Kidney tubule cell (primary cell): ENCODE results near the gene FCHSD2.

Experiments
- DNase-seq: peaks from one replicate; pipeline ENCODE4 v3.0.0-alpha.2; 2018; ENCODE audit warnings: low spot score

The FCHSD2 gene

DNA sequence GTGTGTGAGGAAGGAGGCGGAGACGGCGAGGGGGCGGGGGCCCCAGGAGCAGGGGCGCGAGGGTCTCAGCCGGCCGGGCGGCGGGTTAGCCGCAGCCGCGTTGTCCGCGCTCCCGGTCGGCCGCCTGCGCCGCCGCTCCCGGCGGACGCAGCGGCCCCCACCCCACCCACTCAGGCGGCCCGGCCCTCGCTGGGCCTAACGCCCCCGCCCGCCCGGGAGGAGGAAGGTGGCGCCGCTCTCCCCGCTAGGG, at the start of gene FCHSD2:
Gene FCHSD2, minus strand, starts transcription at position 191 of the 250 bp plus-strand sequence. CDS start 441 bp downstream, outside the sequence.
- no peak for DNase-seq

GRCh38 chr11:73191151-73191550, 49.0 kb upstream of the FCHSD2 start:
- DNase-seq, result no peak

DNA sequence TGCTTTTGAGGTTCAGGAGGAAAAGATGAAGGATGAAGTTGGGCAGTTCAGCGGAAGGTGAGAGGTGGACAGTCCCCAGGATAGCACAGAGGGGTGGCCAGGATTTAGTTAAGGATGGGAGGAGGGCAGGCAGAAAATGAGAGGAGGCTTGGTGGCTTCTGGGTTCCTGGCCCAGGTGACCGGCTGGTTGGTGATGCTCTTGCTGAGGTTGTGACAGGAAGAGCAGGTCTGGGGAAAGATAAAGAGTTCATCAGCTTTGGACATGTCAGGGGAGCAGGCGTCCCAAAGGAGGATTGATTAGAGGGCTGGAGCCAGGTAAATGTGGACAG, 48.4 kb upstream of the FCHSD2 start:
- no peak for DNase-seq

DNA sequence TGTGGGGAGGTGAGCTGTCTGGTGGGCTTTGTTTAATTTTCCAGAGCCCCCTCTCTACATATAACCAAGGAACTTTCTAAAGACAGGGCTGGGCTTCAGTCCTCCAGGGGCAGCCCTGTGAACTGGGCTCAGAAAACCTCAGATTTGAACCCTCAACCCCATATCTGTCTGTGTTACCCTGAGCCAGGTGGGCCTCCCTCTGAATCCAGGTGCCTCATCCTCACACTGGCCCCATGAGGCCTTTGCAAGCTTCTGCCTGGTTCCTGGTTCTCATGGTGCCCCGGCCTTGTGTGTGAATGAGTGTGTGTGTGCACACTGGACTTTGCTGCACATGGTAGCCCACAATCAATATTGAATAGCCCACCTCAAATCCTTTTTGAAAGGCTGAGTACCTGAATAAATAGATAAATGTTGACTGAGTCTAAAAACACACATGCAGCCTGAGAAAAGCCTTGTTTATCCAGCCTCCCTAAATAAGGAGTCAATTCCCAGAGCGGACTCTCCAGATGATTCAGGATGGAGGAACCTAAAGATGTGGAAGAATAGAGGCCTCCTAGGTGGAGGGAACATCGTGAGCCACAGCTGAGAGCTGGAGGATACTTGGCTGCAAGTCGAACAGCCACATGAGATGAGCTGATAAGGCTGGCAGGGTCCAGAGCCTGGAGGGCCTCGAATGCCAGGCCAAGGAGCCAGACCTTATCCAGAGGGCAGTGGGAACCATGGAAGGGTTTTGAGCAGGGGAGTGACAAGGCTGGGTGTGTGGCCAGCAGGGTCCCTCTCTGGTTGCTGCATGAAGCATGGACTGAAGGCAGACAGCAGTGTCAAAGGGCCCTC, 47.8 kb upstream of the FCHSD2 start:
- no peak for DNase-seq

DNA sequence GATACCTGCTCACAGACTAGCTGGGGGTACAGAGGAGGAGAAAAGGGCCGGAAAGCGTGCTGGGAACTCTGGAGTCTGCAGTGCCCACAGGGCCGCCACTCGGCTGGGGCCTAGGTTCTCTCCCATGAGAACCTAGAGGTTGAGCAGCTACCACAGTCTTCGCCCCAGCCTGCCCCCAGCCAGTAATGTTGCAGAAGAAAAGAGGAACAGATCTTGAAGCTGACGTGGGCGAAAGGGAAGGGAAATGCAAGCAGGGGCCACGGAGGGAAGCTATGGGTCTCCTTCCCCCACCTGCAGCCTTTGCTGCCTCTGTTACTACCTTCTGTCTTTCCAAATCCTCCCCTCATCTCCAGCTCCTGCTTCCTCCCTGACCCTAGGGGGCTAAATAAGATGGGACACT, 47.2 kb upstream of the FCHSD2 start:
- DNase-seq, result no peak

- DNase-seq, result no peak
These were observed 46.2 kb upstream of the FCHSD2 start for GRCh38 chr11:73188301-73188700.

- DNase-seq, result no peak
These were observed 45.7 kb upstream of the FCHSD2 start for GRCh38 chr11:73187854-73188253.

GRCh38 chr11:73186886-73187285, 44.8 kb upstream of the FCHSD2 start:
- DNase-seq, result no peak

DNA sequence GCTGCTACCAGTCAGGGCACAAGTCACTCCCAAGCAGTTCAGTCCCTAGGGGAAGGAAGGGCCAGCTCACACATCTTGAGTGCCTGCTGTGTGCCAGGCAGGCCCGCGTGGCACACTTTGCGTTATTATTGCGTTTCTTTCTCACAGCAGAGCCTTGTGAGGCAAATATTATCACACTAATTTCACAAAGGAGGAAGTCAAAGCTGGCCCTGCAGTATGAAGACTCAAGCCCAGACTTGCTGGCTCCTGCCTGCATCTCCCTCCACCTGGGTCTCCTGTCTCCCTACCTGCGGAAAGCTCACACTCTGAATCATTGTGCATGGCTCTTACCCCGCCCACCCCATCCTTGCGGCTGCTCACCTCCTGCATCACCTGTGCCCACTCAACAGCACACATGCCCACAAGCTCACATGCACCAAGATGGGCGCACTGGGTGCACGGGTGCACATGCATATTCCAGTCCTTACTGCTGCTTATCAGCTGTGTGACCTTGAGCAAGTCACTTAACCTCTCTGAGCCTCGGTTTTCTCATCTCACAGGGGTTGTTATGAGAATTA, 44.3 kb upstream of the FCHSD2 start:
- DNase-seq, result no peak

- peak; percentile 82 for DNase-seq
These were observed 43.7 kb upstream of the FCHSD2 start for GRCh38 chr11:73185680-73186293.

- peak; percentile 78 for DNase-seq
These were observed 43.0 kb upstream of the FCHSD2 start for GRCh38 chr11:73184953-73185671.

DNA sequence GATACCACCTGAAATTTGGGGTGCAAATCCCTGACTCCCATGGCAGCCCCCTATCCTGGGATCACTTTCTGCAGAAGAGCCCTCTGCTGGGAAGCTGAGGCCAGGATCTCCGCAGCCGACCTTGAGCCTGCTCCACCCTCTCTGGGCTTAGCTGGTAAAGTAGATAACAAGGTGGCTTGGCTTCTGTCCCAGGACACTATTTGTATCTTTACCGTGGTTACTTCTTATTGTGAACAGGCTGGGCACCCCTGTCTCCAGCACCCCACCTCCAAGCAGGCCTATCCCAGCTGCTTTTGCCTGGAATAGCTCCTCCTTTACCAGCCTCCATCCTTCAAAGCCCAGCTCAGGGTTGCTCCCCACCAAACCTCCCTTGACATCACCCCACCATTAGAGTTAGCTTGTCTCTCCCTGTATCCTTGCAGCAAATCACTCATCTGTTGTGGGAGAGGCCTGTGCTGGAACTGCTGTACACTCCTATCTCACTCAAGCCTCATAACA, 40.8 kb upstream of the FCHSD2 start:
- DNase-seq, result no peak

- DNase-seq, result no peak
These were observed 36.6 kb upstream of the FCHSD2 start for GRCh38 chr11:73178681-73179080.

DNA sequence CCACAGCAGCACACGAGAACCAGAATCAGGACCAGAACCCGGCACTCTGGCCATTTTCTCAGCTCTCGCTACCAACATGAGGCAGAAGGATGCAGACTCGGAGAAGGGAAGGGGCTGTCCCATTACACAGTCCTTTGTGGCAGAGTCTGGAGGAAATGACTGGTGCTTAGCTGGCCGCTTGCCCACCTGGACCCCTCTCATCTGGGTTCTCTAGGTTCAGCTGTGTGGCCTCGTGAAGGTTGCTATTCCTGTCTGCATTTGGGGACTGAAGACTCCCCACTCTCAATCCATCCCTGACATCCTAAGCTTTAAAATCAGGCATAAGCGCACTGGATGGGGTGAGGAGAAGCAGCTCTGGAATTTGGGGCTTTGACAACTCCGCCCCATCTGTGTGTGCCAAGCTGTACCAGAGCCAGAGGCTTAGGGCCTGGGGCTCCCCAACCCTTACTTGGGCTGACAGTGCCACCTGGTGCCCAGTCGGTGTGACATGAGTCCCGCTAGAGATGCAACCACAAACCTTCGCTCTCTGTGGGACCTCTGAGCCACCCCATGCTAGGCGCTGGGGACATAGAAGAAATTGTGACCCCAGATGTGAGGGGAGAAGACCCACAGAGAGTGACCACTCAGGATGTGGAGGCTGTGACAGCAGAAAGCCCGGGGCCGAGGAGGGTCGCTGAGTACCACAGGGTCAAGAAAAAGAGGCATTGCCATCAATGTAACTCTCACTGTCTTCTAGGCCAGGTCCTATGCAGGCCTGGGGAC, 35.8 kb upstream of the FCHSD2 start:
- DNase-seq, result peak; percentile 76

DNA sequence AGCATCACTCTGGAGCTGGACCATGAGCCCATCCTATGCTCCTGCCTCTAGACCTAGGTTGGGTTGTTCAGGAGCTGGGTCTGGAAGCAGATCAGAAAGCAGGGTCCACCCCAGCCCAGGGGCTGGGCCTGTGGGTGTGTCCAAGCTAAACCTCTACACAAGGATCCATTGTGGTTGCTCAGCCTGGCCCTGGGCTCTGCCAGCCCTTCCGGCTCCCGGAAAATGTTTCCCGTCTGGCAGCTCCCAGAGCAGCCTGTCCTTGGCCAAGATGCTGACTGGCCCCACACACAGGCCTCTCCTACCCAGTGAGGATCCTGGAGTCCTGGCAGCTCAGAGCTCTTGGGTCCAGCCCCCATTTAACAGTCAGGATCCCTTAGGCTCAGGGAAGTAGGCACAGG, 35.3 kb upstream of the FCHSD2 start:
- DNase-seq, result no peak

DNA sequence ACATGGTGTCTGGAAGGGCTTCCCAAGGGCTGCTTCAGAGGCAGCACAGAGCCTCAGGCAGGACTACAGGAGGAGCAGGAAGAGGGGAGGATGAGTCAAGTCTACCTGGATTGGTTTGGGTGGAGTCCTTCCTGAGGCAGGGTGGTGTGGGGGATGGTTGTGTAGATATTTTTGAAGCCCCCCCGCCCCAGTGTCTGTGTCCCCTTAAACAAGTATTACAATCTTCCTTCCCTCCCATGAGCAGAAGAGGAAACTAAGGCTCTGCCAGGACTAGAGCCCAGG, 34.7 kb upstream of the FCHSD2 start:
- DNase-seq, result no peak

DNA sequence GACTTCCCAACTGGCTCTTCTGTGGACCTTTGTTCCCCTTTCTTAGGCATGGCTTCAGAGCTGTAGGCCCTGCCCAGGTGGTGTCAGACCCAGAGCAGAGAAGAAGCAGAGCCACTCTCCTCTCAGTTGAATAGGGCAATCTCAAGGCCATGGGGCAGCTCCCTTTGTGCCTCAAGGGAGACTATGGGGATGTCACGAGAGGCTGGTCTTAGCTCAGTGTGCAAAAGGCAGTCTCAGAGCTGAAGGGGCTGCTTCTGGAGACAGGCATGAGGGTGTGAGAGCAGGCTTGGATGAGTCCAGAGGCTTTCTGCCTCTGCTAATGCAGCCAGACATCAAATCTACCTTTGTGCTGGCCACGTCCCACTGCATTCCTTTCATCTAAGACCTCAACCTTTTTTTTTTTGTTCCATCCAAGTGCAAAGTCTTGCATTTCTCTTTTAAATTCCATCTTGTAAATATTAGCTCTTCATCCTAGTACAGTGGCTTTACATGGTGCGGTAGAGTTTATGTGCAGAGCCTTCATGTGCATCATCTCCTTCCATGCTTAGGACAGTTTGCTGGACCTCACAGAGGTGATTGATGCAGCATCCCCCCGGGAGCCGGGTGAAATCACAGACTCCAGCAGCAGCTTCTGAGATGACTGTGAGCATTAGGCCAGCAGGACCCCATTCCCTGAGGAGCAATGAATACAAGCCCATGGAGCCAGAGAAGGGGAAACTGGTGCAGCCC, 34.2 kb upstream of the FCHSD2 start:
- no peak for DNase-seq

GRCh38 chr11:73175551-73176144, 33.5 kb upstream of the FCHSD2 start:
- no peak for DNase-seq

DNA sequence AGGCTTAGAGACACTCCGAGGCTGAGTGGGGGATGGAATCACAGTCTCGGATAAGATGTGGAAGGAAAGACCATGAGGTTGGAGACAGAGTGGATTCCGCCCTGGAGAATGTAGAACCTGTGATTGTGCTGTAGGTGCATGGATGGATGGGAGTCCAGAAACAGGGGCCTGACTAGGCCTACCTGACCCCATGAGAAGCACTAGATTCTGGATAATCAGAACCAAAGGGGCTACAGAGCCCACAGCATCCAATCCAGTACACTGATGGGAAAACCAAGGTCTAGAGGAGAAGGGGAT, 32.3 kb upstream of the FCHSD2 start:
- no peak for DNase-seq

DNA sequence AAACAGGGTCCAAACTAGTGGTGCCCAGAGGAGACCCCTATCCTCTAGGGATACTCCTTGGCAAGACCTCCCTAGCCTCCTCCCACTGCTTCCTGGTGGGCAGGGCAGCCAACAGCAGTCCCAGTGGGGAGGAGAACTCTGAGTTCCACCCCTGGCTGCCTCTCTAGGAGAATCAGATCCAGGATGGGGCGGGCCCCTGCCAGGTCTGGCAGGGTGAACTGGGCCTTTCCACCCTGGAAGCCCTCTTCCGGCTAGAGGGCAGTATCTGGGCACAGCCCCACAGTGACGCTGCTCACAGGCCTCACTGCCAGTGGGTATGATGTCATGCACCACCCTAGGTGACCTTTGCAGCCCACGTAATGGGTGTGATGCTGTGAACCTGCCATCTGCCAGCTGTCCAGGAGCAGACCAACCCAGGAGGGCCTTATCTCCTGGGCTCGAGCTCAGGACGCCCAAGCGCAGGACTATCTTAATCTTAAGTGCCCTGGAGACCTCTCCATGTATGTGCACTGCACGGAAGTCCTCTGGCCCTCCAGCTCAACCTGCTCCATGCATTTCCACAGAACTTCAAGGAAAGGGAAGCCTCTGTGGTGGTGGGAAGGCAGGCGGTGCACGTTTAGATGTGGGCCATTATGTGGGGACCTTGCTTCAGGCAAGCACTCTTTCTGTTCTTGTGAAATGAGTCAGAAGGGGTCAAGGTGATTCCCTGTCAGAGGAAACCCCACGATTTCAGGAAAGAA, 31.8 kb upstream of the FCHSD2 start:
- no peak for DNase-seq
